HG03457 (cell line): ENCODE results near the gene IL17RB.

Experiments used
- ATAC-seq: cut with Tn5 transposase; IDR thresholded peaks from one replicate; pipeline ENCODE4 v1.9.1; 2021; ENCODE audit warnings: moderate number of reproducible peaks; ENCODE audit not compliant: unreplicated experiment

Gene IL17RB

DNA sequence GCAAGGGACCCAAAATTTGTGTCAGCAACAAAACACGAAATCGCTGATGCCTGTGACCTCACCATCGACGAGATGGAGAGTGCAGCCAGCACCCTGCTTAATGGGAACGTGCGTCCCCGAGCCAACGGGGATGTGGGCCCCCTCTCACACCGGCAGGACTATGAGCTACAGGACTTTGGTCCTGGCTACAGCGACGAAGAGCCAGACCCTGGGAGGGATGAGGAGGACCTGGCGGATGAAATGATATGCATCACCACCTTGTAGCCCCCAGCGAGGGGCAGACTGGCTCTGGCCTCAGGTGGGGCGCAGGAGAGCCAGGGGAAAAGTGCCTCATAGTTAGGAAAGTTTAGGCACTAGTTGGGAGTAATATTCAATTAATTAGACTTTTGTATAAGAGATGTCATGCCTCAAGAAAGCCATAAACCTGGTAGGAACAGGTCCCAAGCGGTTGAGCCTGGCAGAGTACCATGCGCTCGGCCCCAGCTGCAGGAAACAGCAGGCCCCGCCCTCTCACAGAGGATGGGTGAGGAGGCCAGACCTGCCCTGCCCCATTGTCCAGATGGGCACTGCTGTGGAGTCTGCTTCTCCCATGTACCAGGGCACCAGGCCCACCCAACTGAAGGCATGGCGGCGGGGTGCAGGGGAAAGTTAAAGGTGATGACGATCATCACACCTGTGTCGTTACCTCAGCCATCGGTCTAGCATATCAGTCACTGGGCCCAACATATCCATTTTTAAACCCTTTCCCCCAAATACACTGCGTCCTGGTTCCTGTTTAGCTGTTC lies 35.0 kb upstream of the IL17RB start:
- ATAC-seq = no peak

DNA sequence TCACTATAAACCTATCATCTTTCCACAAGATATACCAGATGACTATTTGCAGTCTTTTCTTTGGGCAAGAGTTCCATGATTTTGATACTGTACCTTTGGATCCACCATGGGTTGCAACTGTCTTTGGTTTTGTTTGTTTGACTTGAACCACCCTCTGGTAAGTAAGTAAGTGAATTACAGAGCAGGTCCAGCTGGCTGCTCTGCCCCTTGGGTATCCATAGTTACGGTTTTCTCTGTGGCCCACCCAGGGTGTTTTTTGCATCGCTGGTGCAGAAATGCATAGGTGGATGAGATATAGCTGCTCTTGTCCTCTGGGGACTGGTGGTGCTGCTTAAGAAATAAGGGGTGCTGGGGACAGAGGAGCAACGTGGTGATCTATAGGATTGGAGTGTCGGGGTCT lies 33.9 kb upstream of the IL17RB start:
- ATAC-seq = no peak

DNA sequence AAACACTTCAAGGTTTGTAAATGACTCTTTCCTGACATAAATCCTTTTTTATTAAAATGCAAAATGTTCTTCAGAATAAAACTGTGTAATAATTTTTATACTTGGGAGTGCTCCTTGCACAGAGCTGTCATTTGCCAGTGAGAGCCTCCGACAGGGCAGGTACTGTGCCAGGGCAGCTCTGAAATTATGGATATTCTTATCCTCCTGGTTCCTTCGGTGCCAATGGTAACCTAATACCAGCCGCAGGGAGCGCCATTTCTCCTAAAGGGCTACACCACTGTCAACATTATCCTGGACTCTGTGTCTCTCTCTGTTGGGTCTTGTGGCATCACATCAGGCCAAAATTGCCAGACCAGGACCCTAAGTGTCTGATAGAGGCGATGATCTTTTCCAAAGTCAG lies 33.1 kb upstream of the IL17RB start:
- ATAC-seq = no peak

DNA sequence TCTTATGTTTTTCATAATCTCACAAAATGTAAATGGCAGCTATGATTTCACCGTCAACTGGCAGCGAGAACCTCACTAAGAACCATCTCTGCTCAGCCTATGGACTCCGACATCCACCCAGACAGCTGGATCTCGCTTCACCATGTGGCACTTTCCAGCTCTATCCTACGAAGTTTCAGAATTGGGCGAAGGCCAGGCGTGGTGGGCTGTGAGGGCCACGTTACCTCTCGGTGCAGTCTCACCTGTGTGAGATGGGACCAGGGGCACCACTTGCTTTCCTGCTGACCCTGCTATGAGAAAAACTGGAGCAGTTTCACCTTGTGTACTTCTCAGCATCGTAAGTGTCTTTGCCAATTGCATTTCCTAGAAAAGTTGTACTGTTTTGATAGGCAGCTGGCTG lies 32.5 kb upstream of the IL17RB start:
- no peak for ATAC-seq

DNA sequence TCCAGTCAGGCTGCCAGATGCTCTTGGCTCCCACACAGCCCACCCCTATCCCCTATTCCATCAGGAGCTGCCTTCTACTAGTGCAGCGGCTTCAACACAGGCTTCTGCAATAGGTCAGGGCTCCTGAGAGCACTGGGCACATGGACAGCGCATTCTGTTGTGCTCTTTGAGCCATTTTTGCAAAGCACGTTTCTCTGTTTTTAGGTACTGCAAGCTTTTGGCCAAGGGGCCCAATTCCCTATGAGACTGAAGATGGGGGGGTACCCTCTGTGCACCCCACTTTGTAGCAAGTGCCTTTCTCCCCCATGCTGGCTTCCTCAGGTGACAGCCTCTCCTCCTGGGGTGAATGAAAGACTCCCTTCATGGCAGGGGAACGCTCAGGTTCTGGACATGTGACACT lies 31.3 kb upstream of the IL17RB start:
- ATAC-seq = no peak

DNA sequence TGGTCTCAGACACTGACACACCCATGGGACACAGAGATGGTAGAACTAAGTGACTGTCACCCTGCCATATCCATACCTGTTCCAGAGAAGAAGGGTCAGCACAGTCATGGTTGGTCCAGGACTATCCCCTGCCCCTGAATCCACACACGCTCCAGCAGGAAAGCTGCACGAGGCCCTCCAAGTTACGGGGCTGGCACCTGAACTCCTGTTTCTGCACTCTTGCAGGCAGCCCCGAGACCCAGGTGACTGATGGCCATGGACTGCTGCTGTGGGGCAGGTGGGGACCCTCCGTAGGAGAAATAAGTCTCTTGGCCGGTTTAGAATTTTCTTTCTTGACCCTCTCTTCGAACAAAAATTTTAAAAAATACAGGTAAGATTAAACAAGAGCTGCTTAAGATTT lies 30.7 kb upstream of the IL17RB start:
- no peak for ATAC-seq

DNA sequence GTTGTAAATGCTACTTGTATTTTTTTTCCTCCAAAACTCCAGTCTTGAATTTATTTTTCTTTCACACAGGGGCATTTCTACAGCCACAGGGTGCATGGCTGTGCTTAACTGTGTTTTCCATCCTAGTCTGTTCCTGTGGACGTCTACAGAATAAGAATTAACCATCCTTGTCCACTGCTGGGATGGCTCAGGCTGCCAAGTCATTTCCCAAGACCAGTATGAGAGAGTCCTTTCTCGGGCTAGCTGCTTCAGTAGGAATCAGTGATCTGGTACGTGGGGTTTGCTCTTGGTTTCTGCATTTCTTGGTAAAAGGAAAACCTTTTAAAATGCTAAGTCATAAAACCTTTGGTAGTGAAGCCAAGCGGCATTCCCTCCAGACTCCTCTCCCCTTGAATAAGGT lies 29.9 kb upstream of the IL17RB start:
- ATAC-seq = no peak

DNA sequence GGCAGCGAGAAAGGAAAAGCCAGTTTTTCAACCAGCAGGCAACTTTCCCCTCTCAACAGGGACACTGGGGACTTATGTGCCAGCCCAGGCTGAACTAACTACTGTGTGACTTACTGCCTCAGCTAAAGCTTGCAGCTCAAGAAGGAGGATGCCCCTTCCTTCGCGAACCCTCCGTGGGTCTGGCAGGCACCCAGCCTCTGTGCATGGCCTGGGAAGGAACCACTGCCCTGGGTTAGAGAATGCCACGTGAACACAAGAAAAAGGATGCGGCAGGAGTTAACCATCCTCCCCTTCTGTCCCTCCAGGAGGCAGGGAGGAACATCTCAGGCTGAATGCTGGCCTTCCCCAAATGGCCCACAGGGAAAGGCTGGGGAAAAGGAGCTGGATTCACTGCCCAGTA lies 29.2 kb upstream of the IL17RB start:
- ATAC-seq = no peak

DNA sequence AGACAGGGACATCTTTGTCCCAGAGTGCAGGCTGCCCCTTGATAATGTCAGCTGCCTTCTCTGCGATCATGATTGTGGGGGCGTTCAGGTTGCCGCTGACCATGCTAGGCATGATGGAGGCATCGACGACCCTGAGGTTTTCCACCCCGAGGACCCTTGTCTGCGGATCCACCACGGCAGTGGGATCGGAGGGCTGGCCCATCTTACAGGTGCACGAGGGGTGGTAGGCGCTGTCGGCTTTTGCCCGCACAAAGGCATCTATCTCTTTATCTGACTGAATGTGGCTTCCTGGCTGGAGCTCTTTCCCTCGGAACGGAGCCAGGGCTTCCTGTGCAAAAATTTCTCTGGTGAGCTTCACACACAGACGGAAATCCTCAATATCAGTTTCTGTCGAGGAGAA lies 28.6 kb upstream of the IL17RB start:
- ATAC-seq = no peak

DNA sequence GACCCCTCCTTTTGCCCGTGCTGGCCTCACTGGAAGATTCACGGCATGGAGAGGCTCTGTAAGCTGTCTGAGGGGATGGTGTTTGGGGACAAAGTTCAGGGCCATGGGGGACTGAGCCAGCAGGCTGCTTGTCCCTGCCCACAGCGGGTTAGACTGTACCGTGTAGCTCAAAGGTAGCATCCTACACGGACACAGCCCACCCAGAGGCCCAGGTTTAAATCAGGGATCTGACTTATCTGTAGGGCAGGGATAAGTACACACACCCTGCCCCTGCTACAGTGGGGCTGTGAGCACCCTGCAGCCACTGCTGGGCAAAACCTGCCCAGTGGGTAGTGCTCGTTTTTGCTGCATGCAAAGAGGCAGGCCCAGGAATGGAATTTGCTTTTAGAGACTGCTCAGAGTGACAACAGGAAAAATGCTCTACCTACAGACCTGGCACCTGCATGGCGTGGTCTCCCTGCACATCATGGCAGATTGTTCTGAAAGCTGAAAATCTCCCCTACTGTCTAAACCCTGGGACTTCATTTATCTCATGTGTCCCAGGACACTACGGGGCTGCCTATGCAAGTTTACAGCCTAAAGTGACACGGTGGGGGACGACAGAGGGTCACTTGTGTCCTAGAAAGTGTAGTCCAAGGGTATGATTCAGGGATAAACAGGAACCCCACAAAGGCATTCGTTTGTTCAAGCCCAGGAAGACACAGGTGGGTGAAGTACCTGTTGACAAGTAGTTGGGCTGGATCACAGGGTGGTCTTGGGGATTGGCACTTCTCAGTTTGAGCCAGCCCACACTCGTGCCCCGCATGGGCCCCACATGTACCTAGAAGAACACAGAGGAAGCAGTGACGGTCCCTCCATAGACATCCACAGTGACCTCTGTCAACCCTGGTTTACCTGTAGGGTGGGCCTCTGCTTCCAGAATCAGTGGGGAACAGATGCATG lies 27.9 kb upstream of the IL17RB start:
- ATAC-seq = no peak

DNA sequence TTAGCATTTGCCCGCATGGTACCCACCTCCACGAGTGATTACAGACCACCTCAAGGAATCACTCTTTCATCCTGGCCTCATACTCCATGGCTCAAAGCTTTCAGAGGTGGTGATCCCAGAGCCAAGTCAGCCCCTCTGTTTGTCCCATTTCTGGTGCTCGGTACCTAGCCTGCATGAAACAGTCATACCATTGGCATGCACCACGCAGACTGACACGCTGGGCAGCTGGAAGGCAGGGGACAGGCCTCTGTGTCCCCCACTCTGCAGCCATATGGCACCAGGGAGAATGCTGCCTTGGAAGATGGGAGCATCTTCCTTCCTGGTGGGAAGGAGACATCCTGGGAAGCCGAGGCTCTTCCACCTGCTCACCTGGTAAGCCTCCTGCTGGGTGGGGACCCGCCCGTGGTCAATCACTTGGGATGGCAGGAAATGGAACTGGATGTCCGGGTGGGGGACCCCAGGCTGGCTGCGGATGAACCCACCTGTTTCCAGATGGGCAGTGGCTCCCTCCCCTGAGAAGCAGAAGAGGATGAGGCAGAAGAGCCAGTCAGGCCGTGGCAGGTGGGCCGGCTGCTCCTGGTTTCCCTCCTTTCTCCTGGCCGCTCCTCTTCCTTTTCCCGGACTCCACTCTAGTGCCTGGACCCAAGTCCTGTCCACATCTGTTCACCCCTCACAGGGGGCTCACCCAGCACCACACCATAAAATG lies 27.1 kb upstream of the IL17RB start:
- no peak for ATAC-seq

DNA sequence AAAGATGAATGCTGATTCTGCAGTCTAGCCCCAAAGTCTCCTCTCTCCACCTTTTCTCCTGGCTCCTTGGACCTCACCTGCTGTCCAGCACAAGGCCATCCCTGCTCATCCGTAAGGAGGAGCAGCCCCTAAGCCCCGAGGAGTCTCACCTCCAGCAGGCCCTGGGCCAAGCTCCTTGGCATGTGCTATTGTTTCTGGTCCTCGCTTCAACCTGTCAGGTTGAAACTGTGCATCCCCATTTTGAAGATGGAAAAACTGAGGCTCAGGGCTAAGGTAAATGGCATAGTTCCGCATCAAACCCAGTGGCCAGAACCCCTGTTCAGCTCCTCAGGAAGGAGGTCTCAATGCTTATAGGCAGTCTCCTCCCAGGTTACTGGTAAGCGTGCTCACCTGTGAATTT lies 26.3 kb upstream of the IL17RB start:
- no peak for ATAC-seq

DNA sequence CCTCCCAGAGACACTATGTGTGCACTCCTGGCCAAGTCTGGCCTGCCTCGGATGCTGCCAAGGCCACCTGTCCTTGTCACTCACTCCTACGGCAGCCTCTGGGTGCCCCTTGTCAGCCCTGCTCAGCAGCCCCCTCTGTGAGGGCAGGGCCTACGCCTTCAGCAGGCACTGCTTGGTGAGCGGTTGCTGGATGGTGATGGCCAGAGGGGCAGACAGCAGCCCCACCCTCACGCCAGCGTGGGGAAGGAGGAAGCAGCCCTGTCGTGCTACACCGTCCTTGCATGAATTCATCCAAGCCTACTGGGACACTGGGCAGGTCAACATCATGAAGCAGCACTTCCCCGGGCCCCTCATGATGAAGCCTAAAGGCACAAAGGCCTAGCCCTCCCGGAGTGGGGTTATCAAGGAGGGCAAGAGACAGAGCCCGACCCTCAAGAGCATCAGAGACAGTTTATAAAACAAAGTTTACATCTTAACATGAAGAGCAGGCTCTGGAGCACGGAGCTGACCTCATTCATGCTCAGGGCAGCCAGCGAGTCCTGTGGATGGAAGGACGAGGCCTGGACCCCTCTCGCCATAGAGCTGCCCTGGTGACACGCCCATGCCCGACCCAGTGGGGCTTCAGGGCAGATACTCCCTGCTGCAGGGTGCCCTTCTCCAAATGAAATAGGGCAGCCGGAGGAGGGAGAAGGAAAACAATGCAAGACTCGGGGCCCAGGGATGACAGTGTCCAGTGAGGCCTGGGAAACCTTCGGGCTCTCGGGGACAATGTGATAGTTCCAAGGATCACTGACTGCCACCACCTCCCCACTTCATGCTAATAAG lies 25.4 kb upstream of the IL17RB start:
- ATAC-seq = no peak

DNA sequence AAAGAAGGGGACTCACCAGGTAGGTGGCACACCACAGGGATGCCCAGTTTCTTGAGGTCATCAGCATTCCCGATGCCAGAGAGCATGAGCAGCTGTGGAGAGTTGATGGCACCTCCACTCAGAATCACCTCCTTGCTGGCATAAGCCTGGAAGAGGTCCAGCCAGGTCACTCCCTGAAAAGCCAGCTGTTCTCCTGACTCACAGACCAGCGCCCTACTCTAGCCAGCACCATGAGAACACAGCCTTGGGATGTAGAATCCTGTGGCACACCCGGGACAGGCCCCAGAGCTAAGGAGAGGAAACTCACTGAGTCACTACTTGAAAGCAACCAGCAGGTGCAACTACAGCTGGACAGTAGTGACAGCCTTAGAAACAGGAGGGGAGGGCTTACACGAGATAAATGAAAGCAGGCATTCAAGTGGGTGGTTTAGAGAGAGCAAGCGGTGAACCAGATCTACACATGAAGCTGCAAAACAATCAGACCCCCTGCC lies 24.7 kb upstream of the IL17RB start:
- no peak for ATAC-seq

DNA sequence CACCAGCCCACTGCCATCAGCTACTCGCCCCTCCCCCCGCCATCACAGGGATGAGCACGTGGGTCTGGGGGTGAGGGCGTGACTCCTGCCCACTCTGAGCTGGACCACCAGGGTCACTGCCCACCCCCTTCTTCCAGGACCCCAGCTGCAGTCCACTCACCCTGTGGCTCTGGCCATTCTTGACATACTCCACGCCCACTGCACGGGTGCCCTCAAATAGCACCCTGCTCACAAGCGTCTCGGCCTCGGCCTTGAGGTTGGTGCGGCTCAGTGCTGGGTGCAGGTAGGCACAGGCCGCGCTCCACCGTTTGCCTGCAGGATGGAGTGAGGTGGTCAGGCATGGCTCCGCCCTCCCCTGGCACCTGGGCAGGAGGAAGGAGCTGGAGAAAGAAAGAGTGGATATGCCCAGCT lies 24.0 kb upstream of the IL17RB start:
- no peak for ATAC-seq

DNA sequence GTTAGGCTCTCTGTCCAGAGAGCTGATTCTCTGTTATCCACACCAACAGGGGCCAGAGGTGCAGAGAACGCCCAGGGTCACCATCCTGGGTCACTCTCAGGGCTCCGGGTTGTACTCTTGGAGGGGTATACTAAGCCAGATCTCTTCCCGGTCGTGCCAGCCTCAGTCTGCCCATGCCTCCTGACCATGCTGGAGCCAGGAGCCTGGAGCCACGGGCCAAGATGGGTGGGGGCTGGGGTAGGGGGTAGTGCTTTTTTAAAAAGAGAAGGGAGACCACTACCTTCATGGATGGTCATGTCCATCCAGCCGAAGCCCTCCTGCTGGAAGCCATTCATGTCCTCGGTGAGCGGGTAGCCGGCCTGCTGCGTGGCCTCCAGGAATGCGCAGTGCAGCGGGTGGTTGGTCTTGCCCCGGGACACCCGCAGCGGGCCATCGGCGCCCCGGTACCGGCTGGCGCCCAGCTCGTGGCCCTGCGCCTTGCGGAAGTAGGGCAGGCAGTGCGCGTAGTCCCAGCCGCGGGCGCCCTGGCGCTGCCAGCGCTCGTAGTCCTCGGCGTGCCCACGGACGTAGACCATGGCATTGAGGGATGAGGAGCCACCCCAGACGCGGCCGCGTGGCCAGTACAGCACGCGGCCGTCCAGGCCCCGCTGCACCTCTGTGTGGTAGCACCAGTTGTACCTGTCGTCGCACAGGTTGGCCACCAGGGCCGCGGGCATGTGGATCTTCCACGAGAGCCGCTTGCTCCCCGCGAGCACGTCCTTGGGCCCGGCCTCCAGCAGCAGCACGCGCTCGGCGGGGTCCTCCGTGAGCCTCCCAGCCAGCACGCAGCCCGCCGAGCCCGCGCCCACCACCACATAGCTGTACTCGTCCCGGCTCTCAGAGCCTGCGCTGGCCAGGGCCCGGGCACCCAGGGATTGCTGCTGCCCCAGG lies 23.1 kb upstream of the IL17RB start:
- ATAC-seq = no peak

DNA sequence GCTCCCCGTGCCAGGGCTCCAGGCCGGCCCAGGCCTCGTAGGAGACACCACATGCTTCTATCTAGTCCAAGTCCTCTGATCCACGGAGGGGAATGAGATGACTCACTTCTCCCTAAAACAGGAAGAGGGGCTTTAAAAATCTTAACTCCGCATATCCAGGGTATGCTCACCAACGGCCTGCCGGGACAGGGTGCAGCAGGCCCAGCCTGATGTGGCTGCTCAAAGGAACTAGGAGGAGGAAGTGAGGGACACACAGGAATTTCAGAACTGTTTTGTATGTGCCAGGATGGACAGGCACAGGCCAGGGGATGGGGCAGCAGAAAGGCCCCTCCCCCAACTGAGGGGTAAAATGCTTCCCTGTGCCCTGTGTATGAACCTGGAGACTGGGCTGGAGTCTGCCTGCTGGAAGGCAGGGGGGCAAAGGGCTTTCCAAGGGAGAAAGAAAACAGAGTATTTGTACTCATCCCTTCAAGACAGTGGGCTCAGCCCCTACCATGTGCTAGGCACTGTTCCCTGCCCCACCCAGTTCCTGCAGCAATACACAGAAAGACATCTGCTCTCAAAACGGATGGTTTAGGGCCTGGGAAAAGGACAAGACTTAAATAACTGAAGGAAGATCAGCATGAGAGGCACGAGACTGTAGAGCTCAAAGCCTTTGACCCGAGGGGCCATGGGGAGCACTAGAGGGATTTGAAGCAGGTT lies 22.3 kb upstream of the IL17RB start:
- no peak for ATAC-seq

DNA sequence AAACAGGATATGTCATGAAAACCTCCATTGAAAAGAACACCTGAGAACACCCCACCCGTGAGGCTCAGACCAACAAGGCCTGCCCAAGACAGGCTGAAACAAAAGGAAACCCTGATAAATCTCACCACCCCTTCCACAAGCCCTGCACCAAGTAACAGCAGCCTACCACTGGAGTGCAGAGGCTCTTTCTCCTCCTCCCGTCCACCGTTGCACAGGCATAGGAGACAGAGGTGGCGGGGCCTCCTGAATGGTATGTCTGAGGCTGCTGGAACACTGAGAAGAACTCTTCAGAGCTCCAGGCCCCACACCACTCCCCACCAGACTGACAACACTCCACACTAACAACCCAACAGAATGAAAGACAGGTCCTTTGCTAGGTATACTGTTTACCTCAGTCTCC lies 21.6 kb upstream of the IL17RB start:
- ATAC-seq = no peak

DNA sequence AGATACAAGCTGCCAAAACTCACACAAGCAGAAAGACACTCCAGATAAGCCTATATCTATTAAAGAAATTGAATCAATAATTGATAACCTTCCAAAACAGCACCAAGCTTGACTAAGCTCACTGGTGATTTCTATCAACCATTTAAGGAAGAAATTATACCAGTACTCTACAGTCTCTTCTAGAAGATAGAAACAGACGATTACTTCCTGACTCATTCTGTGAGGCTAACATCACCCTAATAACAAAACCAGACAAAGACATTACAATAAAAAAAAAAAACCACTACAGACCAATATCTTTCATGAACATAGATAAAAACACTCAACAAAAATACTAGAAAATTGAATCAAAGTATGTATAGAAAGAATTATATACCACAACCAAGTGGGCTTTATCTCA lies 20.3 kb upstream of the IL17RB start:
- ATAC-seq = no peak
